GM23338 (cell line): ENCODE measurements around the gene B3GALNT2. TPM values are rescaled to one million over a fixed set of nuclear protein-coding genes. Genes with fewer than 3 reads are reported as not detected.

Experiments
- ATAC-seq: fragments of 200-7000 bp; cut with Tn5 transposase; 3 replicates; pipeline ENCODE4 v1.9.1; 2020
- DNase-seq: peaks from one replicate; pipeline ENCODE4 v3.0.0-alpha.2; 2015; ENCODE audit warnings: low spot score
- H2AFZ ChIP-seq: fragments of 200-600 bp; sonication (generic); 2 replicates; pipeline ENCODE4 v1.8.0; 2016; ENCODE audit warnings: antibody characterized with exemption, mild to moderate bottlenecking, moderate library complexity
- H3F3A ChIP-seq: fragments of 200-600 bp; sonication (generic); replicated peaks from 2 replicates; pipeline ENCODE4 v1.8.0; 2017; ENCODE audit warnings: antibody characterized with exemption, mixed run types, low read depth
- H3K27ac ChIP-seq: fragments of 200-600 bp; sonication (generic); 2 replicates; pipeline ENCODE4 v1.6.1; 2016; ENCODE audit warnings: low read depth
- H3K27me3 ChIP-seq: fragments of 200-600 bp; sonication (generic); 2 replicates; pipeline ENCODE4 v1.8.0; 2016; ENCODE audit warnings: mild to moderate bottlenecking, mixed run types, moderate library complexity; ENCODE audit not compliant: insufficient read depth
- H3K36me3 ChIP-seq: fragments of 200-600 bp; sonication (generic); 2 replicates; pipeline ENCODE4 v1.8.0; 2016; ENCODE audit warnings: mild to moderate bottlenecking; ENCODE audit not compliant: insufficient read depth
- H3K4me1 ChIP-seq: fragments of 200-600 bp; sonication (generic); 2 replicates; pipeline ENCODE4 v1.8.0; 2016; ENCODE audit warnings: mild to moderate bottlenecking, moderate library complexity; ENCODE audit not compliant: insufficient read depth
- H3K4me2 ChIP-seq: fragments of 200-600 bp; sonication (generic); 2 replicates; pipeline ENCODE4 v1.7.1; 2017; ENCODE audit warnings: mixed run types
- H3K4me3 ChIP-seq: fragments of 200-600 bp; sonication (generic); 2 replicates; pipeline ENCODE4 v1.6.1; 2016; ENCODE audit warnings: mixed run types
- H3K79me2 ChIP-seq: fragments of 200-600 bp; sonication (generic); replicated peaks from 2 replicates; pipeline ENCODE4 v1.8.0; 2017; ENCODE audit warnings: mild to moderate bottlenecking; ENCODE audit not compliant: insufficient read depth
- H3K9me2 ChIP-seq: fragments of 200-600 bp; sonication (generic); 2 replicates; pipeline ENCODE4 v1.8.0; 2017; ENCODE audit not compliant: insufficient read depth
- H4K20me1 ChIP-seq: fragments of 200-600 bp; sonication (generic); replicated peaks from 2 replicates; pipeline ENCODE4 v1.8.0; 2017; ENCODE audit warnings: mild to moderate bottlenecking; ENCODE audit not compliant: insufficient read depth
- H3K27ac Mint-ChIP-seq: 2 replicates; pipeline ENCODE4 v1.8.0; 2020; ENCODE audit warnings: inconsistent platforms, mild to moderate bottlenecking, moderate library complexity, mixed read lengths
- H3K27me3 Mint-ChIP-seq: 3 replicates; pipeline ENCODE4 v1.8.0; 2022; ENCODE audit warnings: low read depth, mild to moderate bottlenecking, moderate library complexity, mixed read lengths, inconsistent platforms; ENCODE audit not compliant: insufficient read depth, poor library complexity
- H3K36me3 Mint-ChIP-seq: 3 replicates; pipeline ENCODE4 v1.8.0; 2021; ENCODE audit warnings: low read depth, mild to moderate bottlenecking, inconsistent platforms, moderate library complexity, mixed read lengths
- H3K4me1 Mint-ChIP-seq: 3 replicates; pipeline ENCODE4 v1.8.0; 2020; ENCODE audit warnings: mild to moderate bottlenecking, inconsistent platforms, mixed read lengths
- H3K4me3 Mint-ChIP-seq: 3 replicates; pipeline ENCODE4 v1.8.0; 2021; ENCODE audit warnings: moderate library complexity, mild to moderate bottlenecking, inconsistent platforms, mixed read lengths
- H3K9me3 Mint-ChIP-seq: 3 replicates; pipeline ENCODE4 v1.8.0; 2020; ENCODE audit warnings: moderate library complexity, mild to moderate bottlenecking, inconsistent platforms, mixed read lengths
- REST ChIP-seq: IDR thresholded peaks from one replicate; pipeline ENCODE4 v1.6.1; 2018; ENCODE audit warnings: antibody characterized with exemption; ENCODE audit not compliant: unreplicated experiment
- ZNF114 ChIP-seq: fragments of 250-450 bp; sonication (Bioruptor Pico); IDR thresholded peaks from 2 replicates; pipeline ENCODE4 v1.5.0; 2020; ENCODE audit warnings: mild to moderate bottlenecking, moderate library complexity
- polyA plus RNA-seq: library from polyadenylated mRNA; unstranded; fragments of >200 nt; fragmentation: Nextera tagmentation; extraction: Ambion mirVana; gene quantifications from 2 replicates; pipeline ENCODE4 v1.2.1, GENCODE V29; 2016
- total RNA-seq: library from RNA; depleted of rRNA; stranded (reverse); fragments of >200 nt; shearing (Covaris generic); gene quantifications from 2 replicates; pipeline ENCODE4 v1.2.3, GENCODE V29; 2014
- TF ChIP-seq, protein P1 (sequence below), 2 experiments: fragments of 200-600 bp in 1 of 2; sonication (generic) in 1 of 2; conservative IDR thresholded peaks; 2 replicates each; pipeline versions ENCODE4 v1.5.1 to v1.6.1; 2016 to 2017; ENCODE audit warnings: antibody characterized with exemption in 2 of 2, low read depth in 2 of 2, mild to moderate bottlenecking in 2 of 2, moderate library complexity in 1 of 2

The B3GALNT2 gene
- total and polyA plus RNA-seq, 2 experiments from 2014 or later: 14.4 to 48.8 TPM

- Histone ChIP-seq H3K27ac (no peak overlapping the region), H3K4me3 (no peak overlapping the region), H3K4me2 (no peak overlapping the region), H3K79me2 (peaks cover 43% of the 10 kb centered on the region), H3F3A (0 out of 2 replicates have a peak, but pooled peaks cover 2% of the 10 kb centered on the region), H4K20me1 (no peaks in the 10 kb centered on the region; the same call in 1 of the 2 replicates), H2AFZ (no peak overlapping the region), H3K36me3 (no peaks in the 10 kb centered on the region), H3K9me2 (no peaks in the 10 kb centered on the region), H3K4me1 (peaks cover 5% of the 10 kb centered on the region; the same call in 1 of the 2 replicates), H3K27me3 (no peaks in the 10 kb centered on the region)
- TF ChIP-seq ZNF114 (CRISPR knock-in tag) (no peak), REST (no peak)
- H3K36me3 Mint-ChIP-seq: peaks cover 3% of the 10 kb centered on the region; the same call in 1 of the 3 replicates
- H3K4me1 Mint-ChIP-seq: peaks cover 13% of the 10 kb centered on the region
- no peaks in the 10 kb centered on the region for H3K9me3 Mint-ChIP-seq
- H3K27ac Mint-ChIP-seq: no peak overlapping the region; the same call in 1 of the 2 replicates
- no peak for ATAC-seq
- peaks cover 2% of the 10 kb centered on the region for H3K27me3 Mint-ChIP-seq
- H3K4me3 Mint-ChIP-seq: no peak overlapping the region
- no peak for DNase-seq
Observed at GRCh38 chr1:235421751-235422150, 82.5 kb downstream of the B3GALNT2 start.

DNA sequence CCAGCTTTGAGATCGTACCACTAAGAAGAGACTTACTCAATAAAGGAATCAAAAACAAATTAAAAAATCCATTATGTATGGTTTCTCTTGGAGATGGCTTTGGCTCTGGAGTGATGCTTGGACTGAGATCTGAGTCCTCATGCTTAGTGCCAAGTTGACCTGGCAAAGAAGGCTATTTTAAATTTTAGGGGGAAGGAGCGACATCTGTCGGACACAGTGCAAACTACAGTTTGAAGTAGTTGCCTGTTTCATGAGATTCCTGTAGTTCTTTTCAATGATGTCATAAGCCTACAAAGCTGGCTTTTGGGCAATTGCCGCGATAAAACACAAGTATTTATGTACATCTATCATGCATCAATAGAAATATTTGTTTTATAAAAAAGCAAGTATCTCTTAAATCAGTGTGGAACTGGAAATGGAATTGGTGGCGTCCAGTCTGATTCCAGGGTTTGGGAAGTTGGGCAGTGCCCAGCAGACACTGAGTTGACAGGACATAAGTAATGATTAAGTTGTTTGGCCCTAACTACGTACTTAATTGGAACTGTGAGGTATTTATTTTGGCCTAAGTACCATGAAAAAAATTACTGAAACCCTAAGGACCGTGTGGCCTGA, 87.1 kb downstream of the B3GALNT2 start:
- Histone ChIP-seq H3F3A (0 out of 2 replicates have a peak, but pooled peaks cover 2% of the 10 kb centered on the region), H4K20me1 (no peaks in the 10 kb centered on the region; the same call in 1 of the 2 replicates), H3K4me3 (no peak overlapping the region), H2AFZ (no peak overlapping the region), H3K27me3 (no peaks in the 10 kb centered on the region), H3K4me1 (no peaks in the 10 kb centered on the region), H3K9me2 (no peaks in the 10 kb centered on the region), H3K27ac (no peak overlapping the region), H3K36me3 (no peaks in the 10 kb centered on the region), H3K4me2 (no peak overlapping the region), H3K79me2 (peaks cover 39% of the 10 kb centered on the region)
- ATAC-seq: peak; percentile 71
- H3K4me1 Mint-ChIP-seq: no peaks in the 10 kb centered on the region
- H3K36me3 Mint-ChIP-seq: peaks cover 19% of the 10 kb centered on the region; the same call in 2 of the 3 replicates
- H3K27ac Mint-ChIP-seq: no peak overlapping the region
- peak; percentile 74 for DNase-seq
- H3K4me3 Mint-ChIP-seq: no peak overlapping the region
- peaks cover 3% of the 10 kb centered on the region; the same call in 1 of the 3 replicates for H3K9me3 Mint-ChIP-seq
- H3K27me3 Mint-ChIP-seq: peaks cover 5% of the 10 kb centered on the region
- TF ChIP-seq, protein P1, sequence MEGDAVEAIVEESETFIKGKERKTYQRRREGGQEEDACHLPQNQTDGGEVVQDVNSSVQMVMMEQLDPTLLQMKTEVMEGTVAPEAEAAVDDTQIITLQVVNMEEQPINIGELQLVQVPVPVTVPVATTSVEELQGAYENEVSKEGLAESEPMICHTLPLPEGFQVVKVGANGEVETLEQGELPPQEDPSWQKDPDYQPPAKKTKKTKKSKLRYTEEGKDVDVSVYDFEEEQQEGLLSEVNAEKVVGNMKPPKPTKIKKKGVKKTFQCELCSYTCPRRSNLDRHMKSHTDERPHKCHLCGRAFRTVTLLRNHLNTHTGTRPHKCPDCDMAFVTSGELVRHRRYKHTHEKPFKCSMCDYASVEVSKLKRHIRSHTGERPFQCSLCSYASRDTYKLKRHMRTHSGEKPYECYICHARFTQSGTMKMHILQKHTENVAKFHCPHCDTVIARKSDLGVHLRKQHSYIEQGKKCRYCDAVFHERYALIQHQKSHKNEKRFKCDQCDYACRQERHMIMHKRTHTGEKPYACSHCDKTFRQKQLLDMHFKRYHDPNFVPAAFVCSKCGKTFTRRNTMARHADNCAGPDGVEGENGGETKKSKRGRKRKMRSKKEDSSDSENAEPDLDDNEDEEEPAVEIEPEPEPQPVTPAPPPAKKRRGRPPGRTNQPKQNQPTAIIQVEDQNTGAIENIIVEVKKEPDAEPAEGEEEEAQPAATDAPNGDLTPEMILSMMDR (conservative IDR thresholded peaks at IDR 0.05; ENCODE audit: low read depth in 2 of 2): peak; percentile 85 to 93
- no peak for TF ChIP-seq ZNF114 (CRISPR knock-in tag)
